ENCODE data around the gene AUNIP. TPM values are rescaled to one million over a fixed set of nuclear protein-coding genes. Genes with fewer than 3 reads are reported as not detected.

Gene AUNIP
- total RNA-seq, 1 donor from 2014 or later: 1.9 TPM

- Mint-ChIP-seq H3K4me3 (ENCODE audit: unreplicated experiment) (no peak overlapping the region), H3K27ac (ENCODE audit: unreplicated experiment) (no peak overlapping the region), H3K4me1 (ENCODE audit: unreplicated experiment) (peaks cover 17% of the 10 kb centered on the region), H3K36me3 (ENCODE audit: unreplicated experiment) (peaks cover 17% of the 10 kb centered on the region), H3K27me3 (ENCODE audit: unreplicated experiment) (no peaks in the 10 kb centered on the region), H3K9me3 (ENCODE audit: unreplicated experiment) (no peaks in the 10 kb centered on the region)
- no peak for DNase-seq (ENCODE audit: extremely low spot score, unreplicated experiment)
- no peak for TF ChIP-seq CTCF (IDR thresholded peaks at IDR 0.05)
Measured at GRCh38 chr1:25813734-25814471, 45.4 kb downstream of the AUNIP start.

DNA sequence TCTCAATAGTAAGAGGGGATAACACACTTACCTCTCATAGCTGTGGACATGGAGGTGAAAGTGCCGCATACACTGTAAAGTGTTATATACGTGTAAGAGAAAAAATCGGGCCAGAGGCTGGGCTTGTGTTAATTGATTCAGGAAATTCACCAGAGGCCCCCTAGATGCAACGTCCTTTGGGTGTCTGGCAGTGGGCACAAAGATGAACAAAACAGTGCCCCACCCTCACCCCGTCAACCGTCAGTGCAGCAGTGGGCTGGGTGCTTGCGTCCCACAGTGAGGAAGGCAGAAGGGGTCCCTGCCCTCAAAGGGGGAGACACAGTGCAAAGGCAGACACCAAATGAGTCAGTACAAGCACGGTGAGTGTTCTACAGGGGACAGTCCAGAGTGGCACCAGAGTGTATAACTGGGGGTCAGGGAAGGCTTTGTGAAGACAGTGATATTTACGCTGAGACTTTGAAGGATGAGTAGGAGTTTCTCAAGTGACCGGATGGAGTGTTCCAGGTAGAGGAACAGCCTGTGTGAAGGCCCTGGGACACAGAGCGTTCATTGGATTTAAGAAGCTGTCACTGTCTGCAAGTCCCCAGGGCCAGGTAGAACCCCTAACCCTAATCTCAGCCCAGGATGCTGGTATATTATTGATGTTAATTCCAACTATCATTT lies 46.1 kb downstream of the AUNIP start:
- DNase-seq (ENCODE audit: extremely low spot score, unreplicated experiment): no peak

GRCh38 chr1:25811384-25812082 lies 47.7 kb downstream of the AUNIP start:
- no peak for DNase-seq (ENCODE audit: extremely low spot score, unreplicated experiment)
- H3K4me3 Mint-ChIP-seq (ENCODE audit: unreplicated experiment): no peak overlapping the region
- H3K9me3 Mint-ChIP-seq (ENCODE audit: unreplicated experiment): no peaks in the 10 kb centered on the region
- H3K4me1 Mint-ChIP-seq (ENCODE audit: unreplicated experiment): peaks cover 12% of the 10 kb centered on the region
- H3K27me3 Mint-ChIP-seq (ENCODE audit: unreplicated experiment): no peaks in the 10 kb centered on the region
- TF ChIP-seq CTCF (IDR thresholded peaks at IDR 0.05): no peak
- H3K36me3 Mint-ChIP-seq (ENCODE audit: unreplicated experiment): peaks cover 17% of the 10 kb centered on the region
- no peak overlapping the region for H3K27ac Mint-ChIP-seq (ENCODE audit: unreplicated experiment)

More for the DNA sequence above, 46.1 kb downstream of the AUNIP start:
- Mint-ChIP-seq H3K36me3 (ENCODE audit: unreplicated experiment) (peaks cover 17% of the 10 kb centered on the region), H3K9me3 (ENCODE audit: unreplicated experiment) (no peaks in the 10 kb centered on the region), H3K4me1 (ENCODE audit: unreplicated experiment) (peaks cover 10% of the 10 kb centered on the region), H3K27me3 (ENCODE audit: unreplicated experiment) (no peaks in the 10 kb centered on the region), H3K27ac (ENCODE audit: unreplicated experiment) (no peak overlapping the region), H3K4me3 (ENCODE audit: unreplicated experiment) (no peak overlapping the region)
- TF ChIP-seq CTCF (IDR thresholded peaks at IDR 0.05): no peak

DNA sequence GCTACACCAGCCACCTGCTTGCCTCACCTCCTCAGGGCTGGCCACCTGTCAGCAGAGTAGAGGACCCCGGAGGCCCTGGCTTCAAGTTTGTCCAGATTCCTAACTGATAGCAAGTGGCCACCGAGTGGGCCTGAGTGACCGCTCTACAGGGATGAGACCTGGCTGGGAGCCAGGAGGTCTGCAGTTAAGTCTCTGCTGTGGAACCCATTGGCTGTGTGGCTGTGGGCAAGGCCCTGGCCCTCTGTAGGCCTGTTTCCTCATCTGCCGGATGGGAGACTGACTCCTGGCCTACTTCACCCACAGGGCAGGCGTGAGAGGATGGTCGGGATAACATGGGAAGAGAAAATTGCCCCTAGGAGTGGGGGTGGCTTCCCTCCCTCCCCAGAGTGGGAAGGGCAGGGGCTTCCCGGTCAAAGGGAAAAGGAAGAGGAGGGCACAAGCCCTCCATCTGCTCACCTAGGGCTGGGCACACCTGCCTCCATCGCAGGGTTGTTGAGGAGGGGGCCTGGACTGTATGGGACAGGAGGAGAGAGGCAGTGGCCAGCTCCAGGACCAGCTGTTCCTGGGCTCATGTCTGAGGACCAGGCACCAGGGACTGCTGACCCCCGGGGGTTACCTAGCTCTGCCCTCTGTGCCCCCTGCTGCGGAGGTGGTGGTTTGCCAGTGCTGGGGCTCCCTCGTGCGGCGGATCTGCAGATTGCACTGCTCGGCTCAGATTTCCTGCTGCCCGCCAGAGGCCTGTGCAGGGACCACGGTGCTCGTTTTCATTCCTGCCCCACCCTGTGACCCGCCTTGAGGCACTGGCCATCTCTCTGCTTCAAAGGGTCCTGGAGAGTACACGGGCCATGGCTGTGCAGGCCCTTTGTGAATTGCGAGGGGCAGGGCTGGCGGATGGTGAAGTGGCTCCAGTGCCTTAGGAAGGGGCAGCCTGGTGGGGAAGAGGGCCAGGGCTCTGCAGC lies 48.6 kb downstream of the AUNIP start:
- peak; percentile 94 for TF ChIP-seq CTCF (IDR thresholded peaks at IDR 0.05)
- DNase-seq (ENCODE audit: extremely low spot score, unreplicated experiment): peak; percentile 93
- H3K4me3 Mint-ChIP-seq (ENCODE audit: unreplicated experiment): no peak overlapping the region
- no peaks in the 10 kb centered on the region for H3K27me3 Mint-ChIP-seq (ENCODE audit: unreplicated experiment)
- H3K27ac Mint-ChIP-seq (ENCODE audit: unreplicated experiment): no peak overlapping the region
- no peaks in the 10 kb centered on the region for H3K9me3 Mint-ChIP-seq (ENCODE audit: unreplicated experiment)
- peaks cover 21% of the 10 kb centered on the region for H3K4me1 Mint-ChIP-seq (ENCODE audit: unreplicated experiment)
- H3K36me3 Mint-ChIP-seq (ENCODE audit: unreplicated experiment): peaks cover 19% of the 10 kb centered on the region
